Activated T-helper 1 cell treated with anti-CD3 and anti-CD28 coated beads, Interleukin-12 subunit alpha, Interleukin-12 subunit beta, Interleukin-2, Interleukin-4 antibody, amounts not matched to agents 30 ng/mL and 10 ng/mL and 1 ng/mL, durations not matched to agents 14 hours and 24 hours and 36 hours (primary cell): Measurements from ENCODE around the gene ETS1. TPM values are rescaled to one million over a fixed set of nuclear protein-coding genes. Genes with fewer than 3 reads are reported as not detected.

Source experiments
- DNase-seq: peaks from one replicate; pipeline ENCODE4 v3.0.0; 2021; ENCODE audit warnings: low spot score
- H3K27ac Mint-ChIP-seq: one replicate; pipeline ENCODE4 v1.8.0; 2021; ENCODE audit warnings: mild to moderate bottlenecking, mixed read lengths
- H3K27me3 Mint-ChIP-seq: one replicate; pipeline ENCODE4 v1.8.0; 2022; ENCODE audit warnings: mild to moderate bottlenecking, moderate library complexity, mixed read lengths; ENCODE audit not compliant: insufficient read depth
- H3K36me3 Mint-ChIP-seq: one replicate; pipeline ENCODE4 v1.8.0; 2021; ENCODE audit warnings: low read depth, mixed read lengths
- H3K4me1 Mint-ChIP-seq: one replicate; pipeline ENCODE4 v1.8.0; 2021; ENCODE audit warnings: low read depth, mixed read lengths
- H3K4me3 Mint-ChIP-seq: one replicate; pipeline ENCODE4 v1.8.0; 2021; ENCODE audit warnings: mild to moderate bottlenecking, moderate library complexity, mixed read lengths
- H3K9me3 Mint-ChIP-seq: one replicate; pipeline ENCODE4 v1.8.0; 2021; ENCODE audit warnings: mixed read lengths
- intact Hi-C: fragments of 100-400 bp; cut with micrococcal nuclease; formaldehyde crosslinking; loops from one replicate; pipeline ENCODE4 v1.15.1; 2024
- total RNA-seq: library from RNA; stranded (reverse); gene quantifications from 2 replicates; pipeline ENCODE4 v1.2.3, GENCODE V29; 2022

ETS1 gene
- total RNA-seq, 1 donor from 2014 or later, result 609 TPM

- Mint-ChIP-seq H3K4me3 (peak overlapping the region; percentile 58), H3K4me1 (peaks cover 95% of the 10 kb centered on the region), H3K36me3 (peaks cover 80% of the 10 kb centered on the region), H3K9me3 (no peaks in the 10 kb centered on the region), H3K27me3 (no peaks in the 10 kb centered on the region), H3K27ac (peak overlapping the region; percentile 83)
- intact Hi-C loops, result no loop called here
- no peak for DNase-seq
Measured at GRCh38 chr11:128491195-128491936, 96.0 kb downstream of the ETS1 start.

- Mint-ChIP-seq H3K27ac (peak overlapping the region; percentile 83), H3K36me3 (peaks cover 83% of the 10 kb centered on the region), H3K27me3 (no peaks in the 10 kb centered on the region), H3K4me1 (peaks cover 95% of the 10 kb centered on the region), H3K4me3 (peak overlapping the region; percentile 72), H3K9me3 (no peaks in the 10 kb centered on the region)
- intact Hi-C loops, result no loop called here
- DNase-seq, result no peak
Measured at GRCh38 chr11:128490092-128490491, 97.3 kb downstream of the ETS1 start.

- Mint-ChIP-seq H3K36me3 (peaks cover 89% of the 10 kb centered on the region), H3K9me3 (no peaks in the 10 kb centered on the region), H3K27ac (peak overlapping the region; percentile 83), H3K4me3 (peak overlapping the region; percentile 32), H3K27me3 (no peaks in the 10 kb centered on the region), H3K4me1 (peaks cover 95% of the 10 kb centered on the region)
- intact Hi-C loops, result loop anchor here (1.0 to 2.0 kb wide), 2 partner anchors 11 to 16 kb away; no protein-coding TSS in a partner anchor
- no peak for DNase-seq
Measured at GRCh38 chr11:128488471-128488870, 98.9 kb downstream of the ETS1 start.

GRCh38 chr11:128487978-128488377 is 99.4 kb downstream of the ETS1 start:
- peak overlapping the region; percentile 83 for H3K27ac Mint-ChIP-seq
- intact Hi-C loops, result loop anchor here (1.0 to 2.0 kb wide), 2 partner anchors 11 to 15 kb away; no protein-coding TSS in a partner anchor
- no peaks in the 10 kb centered on the region for H3K27me3 Mint-ChIP-seq
- H3K9me3 Mint-ChIP-seq, result no peaks in the 10 kb centered on the region
- peaks cover 89% of the 10 kb centered on the region for H3K36me3 Mint-ChIP-seq
- H3K4me3 Mint-ChIP-seq, result peak overlapping the region; percentile 32
- no peak for DNase-seq
- peaks cover 95% of the 10 kb centered on the region for H3K4me1 Mint-ChIP-seq

GRCh38 chr11:128484172-128484571 is 103.2 kb downstream of the ETS1 start:
- H3K4me1 Mint-ChIP-seq, result peaks cover 96% of the 10 kb centered on the region
- peak overlapping the region; percentile 80 for H3K4me3 Mint-ChIP-seq
- peak overlapping the region; percentile 95 for H3K27ac Mint-ChIP-seq
- peaks cover 89% of the 10 kb centered on the region for H3K36me3 Mint-ChIP-seq
- DNase-seq, result no peak
- intact Hi-C loops, result loop anchor here (5.0 kb wide), 1 partner anchor 348 kb away; no protein-coding TSS in a partner anchor
- H3K9me3 Mint-ChIP-seq, result no peaks in the 10 kb centered on the region
- no peaks in the 10 kb centered on the region for H3K27me3 Mint-ChIP-seq

- Mint-ChIP-seq H3K4me3 (peak overlapping the region; percentile 80), H3K36me3 (peaks cover 90% of the 10 kb centered on the region), H3K27me3 (no peaks in the 10 kb centered on the region), H3K4me1 (peaks cover 96% of the 10 kb centered on the region), H3K27ac (peak overlapping the region; percentile 95), H3K9me3 (no peaks in the 10 kb centered on the region)
- intact Hi-C loops, result loop anchor here (1.0 to 5.0 kb wide), 2 partner anchors 25 to 349 kb away; no protein-coding TSS in a partner anchor
- DNase-seq, result no peak
Measured at GRCh38 chr11:128483211-128483788, 104.1 kb downstream of the ETS1 start.

GRCh38 chr11:128482512-128483191 is 104.7 kb downstream of the ETS1 start:
- intact Hi-C loops, result loop anchor here (1.0 to 5.0 kb wide), 5 partner anchors 10 to 350 kb away; no protein-coding TSS in a partner anchor
- Mint-ChIP-seq H3K4me3 (peak overlapping the region; percentile 80), H3K4me1 (peaks cover 96% of the 10 kb centered on the region), H3K27me3 (no peaks in the 10 kb centered on the region), H3K36me3 (peaks cover 88% of the 10 kb centered on the region), H3K27ac (peak overlapping the region; percentile 95), H3K9me3 (no peaks in the 10 kb centered on the region)
- no peak for DNase-seq

GRCh38 chr11:128482092-128482491 is 105.3 kb downstream of the ETS1 start:
- intact Hi-C loops, result loop anchor here (1.0 to 5.0 kb wide), 4 partner anchors 10 to 350 kb away; no protein-coding TSS in a partner anchor
- Mint-ChIP-seq H3K4me3 (peak overlapping the region; percentile 80), H3K27ac (peak overlapping the region; percentile 95), H3K36me3 (peaks cover 90% of the 10 kb centered on the region), H3K4me1 (peaks cover 100% of the 10 kb centered on the region), H3K27me3 (no peaks in the 10 kb centered on the region), H3K9me3 (no peaks in the 10 kb centered on the region)
- DNase-seq, result no peak

- intact Hi-C loops, result loop anchor here (5.0 kb wide), 1 partner anchor 351 kb away; no protein-coding TSS in a partner anchor
- no peaks in the 10 kb centered on the region for H3K27me3 Mint-ChIP-seq
- DNase-seq, result no peak
- peaks cover 100% of the 10 kb centered on the region for H3K4me1 Mint-ChIP-seq
- H3K9me3 Mint-ChIP-seq, result no peaks in the 10 kb centered on the region
- peak overlapping the region; percentile 80 for H3K4me3 Mint-ChIP-seq
- peak overlapping the region; percentile 95 for H3K27ac Mint-ChIP-seq
- peaks cover 89% of the 10 kb centered on the region for H3K36me3 Mint-ChIP-seq
Measured at GRCh38 chr11:128481135-128481534, 106.2 kb downstream of the ETS1 start.

- Mint-ChIP-seq H3K27me3 (no peaks in the 10 kb centered on the region), H3K36me3 (peaks cover 89% of the 10 kb centered on the region), H3K9me3 (no peaks in the 10 kb centered on the region), H3K4me1 (peaks cover 99% of the 10 kb centered on the region), H3K4me3 (peak overlapping the region; percentile 80), H3K27ac (peak overlapping the region; percentile 95)
- intact Hi-C loops, result loop anchor here (5.0 kb wide), 1 partner anchor 352 kb away; no protein-coding TSS in a partner anchor
- DNase-seq, result no peak
Measured at GRCh38 chr11:128480665-128481064, 106.7 kb downstream of the ETS1 start.

- peaks cover 87% of the 10 kb centered on the region for H3K36me3 Mint-ChIP-seq
- H3K4me3 Mint-ChIP-seq, result peak overlapping the region; percentile 80
- intact Hi-C loops, result loop anchor here (5.0 kb wide), 1 partner anchor 352 kb away; no protein-coding TSS in a partner anchor
- H3K27ac Mint-ChIP-seq, result peak overlapping the region; percentile 95
- H3K4me1 Mint-ChIP-seq, result peaks cover 96% of the 10 kb centered on the region
- H3K27me3 Mint-ChIP-seq, result no peaks in the 10 kb centered on the region
- no peak for DNase-seq
- no peaks in the 10 kb centered on the region for H3K9me3 Mint-ChIP-seq
Measured at GRCh38 chr11:128480066-128480465, 107.3 kb downstream of the ETS1 start.

- no peaks in the 10 kb centered on the region for H3K9me3 Mint-ChIP-seq
- H3K4me3 Mint-ChIP-seq, result peak overlapping the region; percentile 80
- no peaks in the 10 kb centered on the region for H3K27me3 Mint-ChIP-seq
- no peak for DNase-seq
- H3K36me3 Mint-ChIP-seq, result peaks cover 87% of the 10 kb centered on the region
- H3K27ac Mint-ChIP-seq, result peak overlapping the region; percentile 95
- peaks cover 96% of the 10 kb centered on the region for H3K4me1 Mint-ChIP-seq
- intact Hi-C loops, result no loop called here
Measured at GRCh38 chr11:128479144-128479543, 108.2 kb downstream of the ETS1 start.
